SK-N-SH treated with all-trans-retinoic acid at 6 μM for 48 hours (cell line): ENCODE results near the gene ALOX12B.

Experiments used
- ATAC-seq: fragments of 200-7000 bp; cut with Tn5 transposase; 3 replicates; pipeline ENCODE4 v1.9.1; 2020; ENCODE audit warnings: mild to moderate bottlenecking, moderate library complexity
- BACH2 ChIP-seq: fragments of 250-450 bp; sonication (Bioruptor Pico); IDR thresholded peaks from 2 replicates; pipeline ENCODE4 v1.9.0; 2021; ENCODE audit warnings: mild to moderate bottlenecking, borderline replicate concordance
- CREB5 ChIP-seq: fragments of 250-450 bp; sonication (Bioruptor Pico); IDR thresholded peaks from 2 replicates; pipeline ENCODE4 v1.5.1; 2020; ENCODE audit warnings: low read depth, mild to moderate bottlenecking, moderate library complexity
- CSDC2 ChIP-seq: fragments of 250-450 bp; sonication (Bioruptor Pico); IDR thresholded peaks from 2 replicates; pipeline ENCODE4 v1.5.0; 2020; ENCODE audit warnings: mild to moderate bottlenecking, moderate library complexity
- CSRNP3 ChIP-seq: fragments of 250-450 bp; sonication (Bioruptor Pico); IDR thresholded peaks from 2 replicates; pipeline ENCODE4 v1.5.1; 2021; ENCODE audit warnings: mild to moderate bottlenecking, moderate library complexity
- ESRRG ChIP-seq: fragments of 250-450 bp; sonication (Bioruptor Pico); IDR thresholded peaks from 2 replicates; pipeline ENCODE4 v1.6.1; 2021; ENCODE audit warnings: mild to moderate bottlenecking
- GLIS3 ChIP-seq: fragments of 250-450 bp; sonication (Bioruptor Pico); IDR thresholded peaks from 2 replicates; pipeline ENCODE4 v1.5.0; 2020; ENCODE audit warnings: mild to moderate bottlenecking, moderate library complexity
- ISL1 ChIP-seq: fragments of 250-450 bp; sonication (Bioruptor Pico); IDR thresholded peaks from 2 replicates; pipeline ENCODE4 v2.1.2; 2022; ENCODE audit warnings: mild to moderate bottlenecking, moderate library complexity
- OSR1 ChIP-seq: fragments of 250-450 bp; sonication (Bioruptor Pico); IDR thresholded peaks from 2 replicates; pipeline ENCODE4 v1.8.0; 2022; ENCODE audit warnings: moderate library complexity, mild to moderate bottlenecking, inconsistent platforms
- PATZ1 ChIP-seq: fragments of 250-450 bp; sonication (Bioruptor Pico); IDR thresholded peaks from 2 replicates; pipeline ENCODE4 v1.8.0; 2020; ENCODE audit warnings: mild to moderate bottlenecking, moderate library complexity, borderline replicate concordance
- POU6F1 ChIP-seq: fragments of 250-450 bp; sonication (Bioruptor Pico); IDR thresholded peaks from 2 replicates; pipeline ENCODE4 v1.8.0; 2021; ENCODE audit warnings: low read depth, mild to moderate bottlenecking, moderate library complexity, borderline replicate concordance
- PPARA ChIP-seq: fragments of 250-450 bp; sonication (Bioruptor Pico); IDR thresholded peaks from 2 replicates; pipeline ENCODE4 v1.5.0; 2020; ENCODE audit warnings: mild to moderate bottlenecking, borderline replicate concordance
- RARB ChIP-seq: fragments of 250-450 bp; sonication (Bioruptor Pico); IDR thresholded peaks from 2 replicates; pipeline ENCODE4 v1.8.0; 2021; ENCODE audit warnings: mild to moderate bottlenecking, moderate library complexity
- SNAI2 ChIP-seq: fragments of 250-450 bp; sonication (Bioruptor Pico); IDR thresholded peaks from 2 replicates; pipeline ENCODE4 v1.5.0; 2020; ENCODE audit warnings: mild to moderate bottlenecking, moderate library complexity
- TCF4 ChIP-seq: fragments of 250-450 bp; sonication (Bioruptor Pico); IDR thresholded peaks from 2 replicates; pipeline ENCODE4 v1.8.0; 2021; ENCODE audit warnings: mild to moderate bottlenecking, moderate library complexity, borderline replicate concordance
- TOX ChIP-seq: fragments of 250-450 bp; sonication (Bioruptor Pico); IDR thresholded peaks from 2 replicates; pipeline ENCODE4 v1.8.0; 2021; ENCODE audit warnings: mild to moderate bottlenecking, moderate library complexity, borderline replicate concordance
- TSHZ2 ChIP-seq: fragments of 250-450 bp; sonication (Bioruptor Pico); IDR thresholded peaks from 2 replicates; pipeline ENCODE4 v1.5.0; 2020; ENCODE audit warnings: mild to moderate bottlenecking, moderate library complexity
- ZC3H10 ChIP-seq: fragments of 250-450 bp; sonication (Bioruptor Pico); IDR thresholded peaks from 2 replicates; pipeline ENCODE4 v1.5.1; 2021; ENCODE audit warnings: mild to moderate bottlenecking, moderate library complexity
- ZFP3 ChIP-seq: fragments of 250-450 bp; sonication (Bioruptor Pico); IDR thresholded peaks from 2 replicates; pipeline ENCODE4 v1.5.0; 2020; ENCODE audit warnings: mild to moderate bottlenecking, moderate library complexity
- ZFP30 ChIP-seq: fragments of 450-650 bp; formaldehyde crosslinking; IDR thresholded peaks from 2 replicates; pipeline ENCODE4 v1.5.0; 2022; ENCODE audit warnings: mild to moderate bottlenecking, moderate library complexity
- ZNF565 ChIP-seq: fragments of 450-650 bp; formaldehyde crosslinking; conservative IDR thresholded peaks from 2 replicates; pipeline ENCODE4 v1.5.0; 2020; ENCODE audit warnings: low read depth, mild to moderate bottlenecking, moderate library complexity
- ZNF70 ChIP-seq: fragments of 450-650 bp; formaldehyde crosslinking; IDR thresholded peaks from 2 replicates; pipeline ENCODE4 v1.5.0; 2020; ENCODE audit warnings: mild to moderate bottlenecking, moderate library complexity
- ZNF8 ChIP-seq: fragments of 450-650 bp; formaldehyde crosslinking; IDR thresholded peaks from 2 replicates; pipeline ENCODE4 v1.5.0; 2020; ENCODE audit warnings: mild to moderate bottlenecking, moderate library complexity

ALOX12B gene

GRCh38 chr17:8117367-8117979 is 30.0 kb upstream of the ALOX12B start:
- no peak for TF ChIP-seq RARB
- TF ChIP-seq CSDC2: no peak
- no peak for TF ChIP-seq ZFP3 (CRISPR knock-in tag)
- no peak for TF ChIP-seq ZC3H10
- no peak for TF ChIP-seq TCF4 (CRISPR knock-in tag)
- TF ChIP-seq CSRNP3 (CRISPR knock-in tag): no peak
- TF ChIP-seq ZNF70 (CRISPR knock-in tag): no peak
- TF ChIP-seq ZNF565 (CRISPR knock-in tag): no peak
- TF ChIP-seq PATZ1 (CRISPR knock-in tag): no peak
- TF ChIP-seq ISL1: no peak
- ATAC-seq: no peak

- TF ChIP-seq ZNF565 (CRISPR knock-in tag) (no peak), OSR1 (CRISPR knock-in tag) (no peak), ZC3H10 (no peak), SNAI2 (CRISPR knock-in tag) (no peak), TCF4 (CRISPR knock-in tag) (no peak), ESRRG (CRISPR knock-in tag) (no peak)
- TF ChIP-seq, all 23 proteins: peak for 0
- no peak for ATAC-seq
Measured at GRCh38 chr17:8116776-8117175, 29.3 kb upstream of the ALOX12B start.

GRCh38 chr17:8110907-8111306 is 23.4 kb upstream of the ALOX12B start:
- TF ChIP-seq TSHZ2 (no peak), ZNF8 (CRISPR knock-in tag) (no peak), PPARA (CRISPR knock-in tag) (no peak), ZNF70 (CRISPR knock-in tag) (no peak), GLIS3 (CRISPR knock-in tag) (no peak), PATZ1 (CRISPR knock-in tag) (no peak), ISL1 (no peak), ZFP30 (CRISPR knock-in tag) (no peak), ZFP3 (CRISPR knock-in tag) (no peak), ZC3H10 (no peak), ESRRG (CRISPR knock-in tag) (no peak), RARB (no peak), TOX (CRISPR knock-in tag) (no peak), ZNF565 (CRISPR knock-in tag) (no peak), SNAI2 (CRISPR knock-in tag) (no peak), TCF4 (CRISPR knock-in tag) (no peak), POU6F1 (CRISPR knock-in tag) (no peak), CREB5 (CRISPR knock-in tag) (no peak), BACH2 (CRISPR knock-in tag) (no peak), OSR1 (CRISPR knock-in tag) (no peak)
- ATAC-seq: no peak
